Esophagus squamous epithelium (tissue), 4 donors: Measurements from ENCODE around the gene UTP4.

ENCODE experiments used
- CTCF ChIP-seq, 6 experiments: fragments of 450-650 bp in 4 of 6; fragments of 200-600 bp in 2 of 6; sonication (generic) in 2 of 6; IDR thresholded peaks; one replicate each; pipeline ENCODE4 v1.5.1; 2016 to 2019; ENCODE audit warnings: antibody characterized with exemption in 6 of 6, mild to moderate bottlenecking in 4 of 6, moderate library complexity in 4 of 6
- POLR2A ChIP-seq, 4 donors: fragments of 450-650 bp; IDR thresholded peaks; one replicate each; pipeline ENCODE4 v1.6.1; 2017; ENCODE audit warnings: antibody characterized with exemption in 4 of 4, mild to moderate bottlenecking in 4 of 4, moderate library complexity in 3 of 4

- TF ChIP-seq CTCF (IDR thresholded peaks at IDR 0.05) (no peak), POLR2A (IDR thresholded peaks at IDR 0.05) (no peak)
Observed at GRCh38 chr16:69179328-69180010, 47.0 kb downstream of the UTP4 start.
